ENCODE results near the gene PI16.

PI16 gene

GRCh38 chr6:36999751-37000125 lies 45.2 kb downstream of the PI16 start:
- DNase-seq (ENCODE audit: low read depth): no peak

GRCh38 chr6:37004044-37004980 lies 49.8 kb downstream of the PI16 start:
- no peak for DNase-seq (ENCODE audit: low read depth)

GRCh38 chr6:37005061-37005810 lies 50.7 kb downstream of the PI16 start, which contains the start of gene FGD2:
TSS of gene FGD2 (plus strand) at chr6:37005655. CDS start at chr6:37005818, 163 bp downstream.
- DNase-seq (ENCODE audit: low read depth): no peak

- no peak for DNase-seq (ENCODE audit: low read depth)
These were observed 51.5 kb downstream of the PI16 start for GRCh38 chr6:37005827-37006567.

- DNase-seq (ENCODE audit: low read depth): no peak
These were observed 52.3 kb downstream of the PI16 start for GRCh38 chr6:37006793-37007339.

- no peak for DNase-seq (ENCODE audit: low read depth)
These were observed 53.0 kb downstream of the PI16 start for GRCh38 chr6:37007340-37008043.

- DNase-seq (ENCODE audit: low read depth): no peak
These were observed 54.2 kb downstream of the PI16 start for GRCh38 chr6:37008484-37009465.

- DNase-seq (ENCODE audit: low read depth): no peak
These were observed 55.9 kb downstream of the PI16 start for GRCh38 chr6:37010402-37010892.

GRCh38 chr6:37011656-37012378 lies 57.3 kb downstream of the PI16 start:
- no peak for DNase-seq (ENCODE audit: low read depth)

- no peak for DNase-seq (ENCODE audit: low read depth)
These were observed 59.3 kb downstream of the PI16 start for GRCh38 chr6:37013516-37014491.

All from stimulated activated CD8-positive, alpha-beta memory T cell treated with anti-CD3 and anti-CD28 coated beads, Interleukin-12 subunit alpha, Interleukin-12 subunit beta, amount 100 ng/mL, for 4 hours (primary cell).